ENCODE data around the gene OBSCN.

Gene OBSCN

GRCh38 chr1:228315945-228316588 lies 108.2 kb downstream of the OBSCN start:
- H3K27me3 ChIP-seq (ENCODE audit: insufficient read depth, low read length): no peaks in the 10 kb centered on the region
- H3K4me3 ChIP-seq (ENCODE audit: low read depth, low read length, poor library complexity, severe bottlenecking): no peak overlapping the region
- no peaks in the 10 kb centered on the region for H3K4me1 ChIP-seq (ENCODE audit: insufficient read depth, low read length, severe bottlenecking)
- no peaks in the 10 kb centered on the region for H3K36me3 ChIP-seq (ENCODE audit: insufficient read depth, low read length)
- H3K79me2 ChIP-seq (ENCODE audit: insufficient read depth, low read length): no peaks in the 10 kb centered on the region
- no peaks in the 10 kb centered on the region for H3K9me2 ChIP-seq (ENCODE audit: low read depth, low read length)
- H3K9me3 ChIP-seq (ENCODE audit: low read length): no peaks in the 10 kb centered on the region
- no peak overlapping the region for H3K27ac ChIP-seq (ENCODE audit: low read depth, low read length, poor library complexity, severe bottlenecking)
- no peaks in the 10 kb centered on the region for H3F3A ChIP-seq (ENCODE audit: insufficient read depth, low read length)
- no peak overlapping the region for H3K9ac ChIP-seq (ENCODE audit: low read length)
- no peak overlapping the region for H2AFZ ChIP-seq (ENCODE audit: low read length)
- no peak overlapping the region for H3K4me2 ChIP-seq (ENCODE audit: low read length)
- TF ChIP-seq EZH2 (IDR thresholded peaks at IDR 0.05; ENCODE audit: borderline replicate concordance, low read length) (no peak), CTCF (IDR thresholded peaks at IDR 0.05; ENCODE audit: low read length) (no peak)
- H4K20me1 ChIP-seq (ENCODE audit: insufficient read depth, low read length): no peaks in the 10 kb centered on the region

GRCh38 chr1:228316589-228317387 lies 108.9 kb downstream of the OBSCN start:
- Histone ChIP-seq H3K9ac (ENCODE audit: low read length) (no peak overlapping the region), H3K27me3 (ENCODE audit: insufficient read depth, low read length) (no peaks in the 10 kb centered on the region), H3K4me3 (ENCODE audit: low read depth, low read length, poor library complexity, severe bottlenecking) (no peak overlapping the region), H2AFZ (ENCODE audit: low read length) (no peak overlapping the region), H4K20me1 (ENCODE audit: insufficient read depth, low read length) (no peaks in the 10 kb centered on the region), H3K36me3 (ENCODE audit: insufficient read depth, low read length) (no peaks in the 10 kb centered on the region), H3K9me2 (ENCODE audit: low read depth, low read length) (no peaks in the 10 kb centered on the region), H3K27ac (ENCODE audit: low read depth, low read length, poor library complexity, severe bottlenecking) (no peak overlapping the region), H3K4me1 (ENCODE audit: insufficient read depth, low read length, severe bottlenecking) (no peaks in the 10 kb centered on the region), H3F3A (ENCODE audit: insufficient read depth, low read length) (no peaks in the 10 kb centered on the region), H3K79me2 (ENCODE audit: insufficient read depth, low read length) (no peaks in the 10 kb centered on the region), H3K4me2 (ENCODE audit: low read length) (no peak overlapping the region), H3K9me3 (ENCODE audit: low read length) (no peaks in the 10 kb centered on the region)
- TF ChIP-seq CTCF (IDR thresholded peaks at IDR 0.05; ENCODE audit: low read length) (no peak), EZH2 (IDR thresholded peaks at IDR 0.05; ENCODE audit: borderline replicate concordance, low read length) (no peak)

GRCh38 chr1:228317411-228317828 lies 109.6 kb downstream of the OBSCN start:
- Histone ChIP-seq H3K4me2 (ENCODE audit: low read length) (no peak overlapping the region), H3K9me3 (ENCODE audit: low read length) (no peaks in the 10 kb centered on the region), H3K4me3 (ENCODE audit: low read depth, low read length, poor library complexity, severe bottlenecking) (no peak overlapping the region), H3F3A (ENCODE audit: insufficient read depth, low read length) (no peaks in the 10 kb centered on the region), H2AFZ (ENCODE audit: low read length) (no peak overlapping the region), H3K9ac (ENCODE audit: low read length) (no peak overlapping the region), H3K27me3 (ENCODE audit: insufficient read depth, low read length) (no peaks in the 10 kb centered on the region), H3K9me2 (ENCODE audit: low read depth, low read length) (no peaks in the 10 kb centered on the region), H4K20me1 (ENCODE audit: insufficient read depth, low read length) (no peaks in the 10 kb centered on the region), H3K4me1 (ENCODE audit: insufficient read depth, low read length, severe bottlenecking) (no peaks in the 10 kb centered on the region), H3K79me2 (ENCODE audit: insufficient read depth, low read length) (no peaks in the 10 kb centered on the region), H3K36me3 (ENCODE audit: insufficient read depth, low read length) (no peaks in the 10 kb centered on the region), H3K27ac (ENCODE audit: low read depth, low read length, poor library complexity, severe bottlenecking) (no peak overlapping the region)
- TF ChIP-seq CTCF (IDR thresholded peaks at IDR 0.05; ENCODE audit: low read length): no peak
